PC-3 (cell line): Measurements from ENCODE around the gene GLDC. TPM values are rescaled to one million over a fixed set of nuclear protein-coding genes. Genes with fewer than 3 reads are reported as not detected.

Experiments used
- ATAC-seq: fragments of 200-7000 bp; cut with Tn5 transposase; 2 replicates; pipeline ENCODE4 v1.9.1; 2020; ENCODE audit warnings: mild to moderate bottlenecking, moderate library complexity
- BruUV-seq: library from RNA; stranded (reverse); fragments of 400-500 nt; replicated peaks from 2 replicates; lab custom pipeline; 2021; lab: Mats Ljungman, UMichigan
- CTCF ChIA-PET: fragments of 300-600 bp; sonication (Branson Sonifier 250); formaldehyde crosslinking; loops from one replicate; lab custom pipeline; 2022; ENCODE audit warnings: antibody characterized with exemption; lab: Charles Lee
- POLR2A ChIA-PET: fragments of 300-600 bp; sonication (Branson Sonifier 250); formaldehyde crosslinking; loops from one replicate; lab custom pipeline; 2022; ENCODE audit warnings: antibody characterized with exemption; ENCODE audit not compliant: unreplicated experiment; lab: Charles Lee
- DNase-seq: peaks from one replicate; pipeline ENCODE4 v3.0.0-alpha.2; 2015
- H2AFZ ChIP-seq: fragments of 300-600 bp; sonication (generic); 2 replicates; pipeline ENCODE4 v1.6.0; 2016; ENCODE audit warnings: antibody characterized with exemption, low read length
- H3F3A ChIP-seq: fragments of 300-600 bp; sonication (generic); one replicate; pipeline ENCODE4 v1.6.0; 2017; ENCODE audit warnings: antibody characterized with exemption, low read length, control low read depth, mild to moderate bottlenecking; ENCODE audit not compliant: unreplicated experiment
- H3K27ac ChIP-seq: fragments of 300-600 bp; sonication (generic); 2 replicates; pipeline ENCODE4 v1.5.1; 2016; ENCODE audit warnings: mild to moderate bottlenecking, low read length
- H3K27me3 ChIP-seq: fragments of 300-600 bp; sonication (generic); 2 replicates; pipeline ENCODE4 v1.6.1; 2016; ENCODE audit warnings: low read length, mixed read lengths
- H3K36me3 ChIP-seq: fragments of 300-600 bp; sonication (generic); 2 replicates; pipeline ENCODE4 v1.6.1; 2016; ENCODE audit warnings: low read depth, mixed run types, low read length, mixed read lengths
- H3K4me1 ChIP-seq: fragments of 300-600 bp; sonication (generic); 2 replicates; pipeline ENCODE4 v1.5.1; 2016; ENCODE audit warnings: low read length; ENCODE audit not compliant: insufficient read depth
- H3K4me2 ChIP-seq: fragments of 300-600 bp; sonication (generic); 2 replicates; pipeline ENCODE4 v1.6.0; 2016; ENCODE audit warnings: low read length
- H3K4me3 ChIP-seq: fragments of 300-600 bp; sonication (generic); 2 replicates; pipeline ENCODE4 v1.5.1; 2016; ENCODE audit warnings: mild to moderate bottlenecking, low read length, mixed read lengths
- H3K79me2 ChIP-seq: fragments of 300-600 bp; sonication (generic); 2 replicates; pipeline ENCODE4 v1.6.1; 2017; ENCODE audit warnings: low read length, mixed read lengths
- H3K9ac ChIP-seq: fragments of 300-600 bp; sonication (generic); 2 replicates; pipeline ENCODE4 v1.6.0; 2016; ENCODE audit warnings: mild to moderate bottlenecking, low read length
- H3K9me2 ChIP-seq: fragments of 300-600 bp; sonication (generic); replicated peaks from 2 replicates; pipeline ENCODE4 v1.6.1; 2016; ENCODE audit warnings: mixed run types, low read length, mixed read lengths
- H3K9me3 ChIP-seq: fragments of 300-600 bp; sonication (generic); 2 replicates; pipeline ENCODE4 v1.6.1; 2016; ENCODE audit warnings: low read length, mixed read lengths
- H4K20me1 ChIP-seq: fragments of 300-600 bp; sonication (generic); 2 replicates; pipeline ENCODE4 v1.6.1; 2016; ENCODE audit warnings: low read length, mixed read lengths
- CTCF ChIP-seq: fragments of 300-600 bp; sonication (generic); conservative IDR thresholded peaks from 2 replicates; pipeline ENCODE4 v1.5.1; 2017; ENCODE audit warnings: antibody characterized with exemption, low read depth, mild to moderate bottlenecking, low read length
- EZH2 ChIP-seq: fragments of 300-600 bp; sonication (generic); IDR thresholded peaks from one replicate; pipeline ENCODE4 v1.6.1; 2017; ENCODE audit warnings: antibody characterized with exemption, mild to moderate bottlenecking, low read length; ENCODE audit not compliant: unreplicated experiment
- EZH2phosphoT487 ChIP-seq: fragments of 300-600 bp; sonication (generic); IDR thresholded peaks from 2 replicates; pipeline ENCODE4 v1.6.1; 2018; ENCODE audit warnings: mild to moderate bottlenecking, antibody characterized with exemption, low read length, borderline replicate concordance
- intact Hi-C: fragments of 100-400 bp; cut with micrococcal nuclease; formaldehyde crosslinking; loops from 2 replicates; pipeline ENCODE4 v1.9.0; 2023
- total RNA-seq: library from RNA; depleted of rRNA; stranded (reverse); fragments of >200 nt; gene quantifications from 2 replicates; pipeline ENCODE4 v1.2.3, GENCODE V29; 2014

Gene GLDC
- total RNA-seq, 1 experiment from 2014 or later, result 8.1 TPM

GRCh38 chr9:6667080-6667479 lies 21.6 kb upstream of the GLDC start:
- ChIA-PET POLR2A (no interaction called here), CTCF (interaction anchor here (0.9 kb wide), 1 partner anchor 82 kb away, joined by 4 read pairs; no protein-coding TSS in a partner anchor)
- Histone ChIP-seq H3K79me2 (no peaks in the 10 kb centered on the region), H3K4me1 (no peaks in the 10 kb centered on the region), H3K9me2 (no peaks in the 10 kb centered on the region), H3K9ac (no peak overlapping the region), H3K27ac (no peak overlapping the region), H3F3A (no peaks in the 10 kb centered on the region), H3K4me2 (no peak overlapping the region), H2AFZ (no peak overlapping the region), H3K27me3 (no peaks in the 10 kb centered on the region), H4K20me1 (no peaks in the 10 kb centered on the region), H3K9me3 (no peaks in the 10 kb centered on the region), H3K36me3 (no peaks in the 10 kb centered on the region), H3K4me3 (no peak overlapping the region)
- TF ChIP-seq CTCF (no peak), EZH2phosphoT487 (no peak), EZH2 (no peak)
- DNase-seq, result no peak
- no TSS peak for BruUV-seq
- no peak for ATAC-seq
- intact Hi-C loops, result loop anchor here (1.0 kb wide), 1 partner anchor 82 kb away; no protein-coding TSS in a partner anchor

- no peaks in the 10 kb centered on the region for H3K79me2 ChIP-seq
- no peaks in the 10 kb centered on the region for H3K4me1 ChIP-seq
- no peaks in the 10 kb centered on the region for H3K36me3 ChIP-seq
- H4K20me1 ChIP-seq, result no peaks in the 10 kb centered on the region
- BruUV-seq, result no TSS peak
- no peaks in the 10 kb centered on the region for H3K9me2 ChIP-seq
- no peaks in the 10 kb centered on the region for H3K27me3 ChIP-seq
- intact Hi-C loops, result no loop called here
- H2AFZ ChIP-seq, result no peak overlapping the region
- no peak overlapping the region for H3K9ac ChIP-seq
- DNase-seq, result no peak
- no peak overlapping the region for H3K4me3 ChIP-seq
- CTCF ChIA-PET, result no interaction called here
- ATAC-seq, result peak; percentile 48; the same call in 1 of the 2 replicates
- POLR2A ChIA-PET, result no interaction called here
- H3K9me3 ChIP-seq, result no peaks in the 10 kb centered on the region
- no peak overlapping the region for H3K4me2 ChIP-seq
- TF ChIP-seq EZH2 (no peak), CTCF (no peak), EZH2phosphoT487 (no peak)
- no peak overlapping the region for H3K27ac ChIP-seq
- no peaks in the 10 kb centered on the region for H3F3A ChIP-seq
Measured at GRCh38 chr9:6665628-6666027, 20.1 kb upstream of the GLDC start.

- CTCF ChIA-PET, result no interaction called here
- no TSS peak for BruUV-seq
- intact Hi-C loops, result no loop called here
- no peak overlapping the region for H3K4me3 ChIP-seq
- H3K9ac ChIP-seq, result no peak overlapping the region
- H3K9me2 ChIP-seq, result no peaks in the 10 kb centered on the region
- H3K27ac ChIP-seq, result no peak overlapping the region
- H3K4me2 ChIP-seq, result no peak overlapping the region
- POLR2A ChIA-PET, result no interaction called here
- no peaks in the 10 kb centered on the region for H3F3A ChIP-seq
- no peaks in the 10 kb centered on the region for H4K20me1 ChIP-seq
- TF ChIP-seq EZH2 (no peak), CTCF (no peak), EZH2phosphoT487 (no peak)
- no peak for ATAC-seq
- DNase-seq, result no peak
- H3K36me3 ChIP-seq, result no peaks in the 10 kb centered on the region
- H3K79me2 ChIP-seq, result no peaks in the 10 kb centered on the region
- no peak overlapping the region for H2AFZ ChIP-seq
- no peaks in the 10 kb centered on the region for H3K9me3 ChIP-seq
- H3K27me3 ChIP-seq, result no peaks in the 10 kb centered on the region
- H3K4me1 ChIP-seq, result no peaks in the 10 kb centered on the region
Measured at GRCh38 chr9:6664204-6664680, 18.7 kb upstream of the GLDC start.
